ENCODE measurements around the gene SIAE.

GRCh38 chr11:124717421-124717785 is 43.9 kb upstream of the SIAE start:
- TF ChIP-seq CTCF (IDR thresholded peaks at IDR 0.05) (no peak), POLR2A (IDR thresholded peaks at IDR 0.05) (no peak), EP300 (IDR thresholded peaks at IDR 0.05) (no peak)
